Fibroblast of skin of left quadriceps (primary cell): Measurements from ENCODE around the gene DYNC2H1.

Experiments used
- DNase-seq, 2 experiments: peaks; one replicate each; pipeline ENCODE4 v3.0.0-alpha.2; 2013; ENCODE audit warnings: low read depth in 2 of 2

Gene DYNC2H1

DNA sequence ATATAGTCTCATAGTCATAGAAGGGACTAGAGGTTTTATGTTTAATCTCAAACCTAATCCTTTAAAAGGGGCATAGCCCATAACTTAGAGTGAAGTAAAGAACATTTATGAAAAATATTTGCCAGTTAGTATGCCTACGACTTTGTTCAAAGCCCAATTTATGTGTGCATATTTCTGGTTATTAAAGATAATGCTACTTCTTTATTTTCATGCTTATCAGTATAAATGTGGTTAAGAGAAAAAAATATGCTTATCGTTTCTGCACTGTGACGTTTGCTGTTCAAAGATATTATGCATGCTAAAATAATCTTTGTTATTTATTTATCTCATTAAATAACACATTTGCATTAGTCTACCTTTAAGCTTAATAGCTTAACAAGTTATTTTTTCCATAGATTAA lies 343.9 kb downstream of the DYNC2H1 start:
- no peak for DNase-seq

- no peak for DNase-seq
These were observed 344.9 kb downstream of the DYNC2H1 start for GRCh38 chr11:103453915-103454709.

GRCh38 chr11:103464420-103464819 lies 355.2 kb downstream of the DYNC2H1 start:
- no peak for DNase-seq

DNA sequence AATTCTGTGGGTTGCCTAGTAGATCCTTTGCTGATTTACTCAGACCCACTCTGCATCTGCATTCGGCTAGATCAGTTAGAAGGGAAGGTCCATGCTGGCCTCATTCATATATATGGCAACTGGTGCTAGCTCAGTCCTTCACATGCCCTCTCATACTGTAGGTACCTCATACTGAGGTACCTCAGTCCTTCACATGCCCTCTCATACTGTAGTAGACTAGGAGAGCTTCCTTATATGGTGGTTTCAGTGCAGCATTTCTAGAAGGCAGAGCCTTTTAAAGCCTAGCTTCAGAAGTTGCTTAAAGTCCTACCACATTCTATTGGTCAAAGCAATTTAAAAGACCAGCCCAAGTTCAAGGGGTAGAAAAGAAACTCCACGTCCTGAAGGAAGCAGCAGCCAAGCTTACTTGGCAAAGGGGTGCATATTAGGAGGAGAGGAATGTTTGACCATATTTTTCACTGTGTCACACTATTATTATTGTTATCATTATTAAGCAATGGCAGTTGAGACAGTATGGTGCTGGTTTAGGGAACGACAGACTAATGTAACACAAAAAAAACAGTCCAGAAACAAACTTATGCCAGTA lies 356.4 kb downstream of the DYNC2H1 start:
- no peak for DNase-seq

DNA sequence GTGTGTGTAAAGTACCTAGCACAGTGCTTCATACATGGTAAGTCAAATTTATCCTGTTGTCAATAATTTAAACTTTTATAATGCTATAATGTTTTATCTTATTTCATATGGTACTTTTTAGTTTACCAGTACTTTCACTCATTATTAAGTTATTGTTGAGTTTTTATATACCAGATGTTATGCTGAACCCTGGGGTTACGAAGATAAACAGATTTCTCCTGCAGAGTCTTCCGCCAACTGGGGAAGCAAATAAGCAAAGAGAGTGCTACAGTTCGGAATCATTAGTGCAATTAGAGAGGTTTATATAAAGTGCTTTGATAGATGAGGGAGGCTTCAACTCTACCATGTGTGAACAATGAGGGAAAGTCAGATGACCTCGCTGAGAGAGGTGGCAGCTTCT lies 362.3 kb downstream of the DYNC2H1 start:
- no peak for DNase-seq

- no peak for DNase-seq
These were observed 367.6 kb downstream of the DYNC2H1 start for GRCh38 chr11:103476874-103477273.

- no peak for DNase-seq
These were observed 371.2 kb downstream of the DYNC2H1 start for GRCh38 chr11:103480421-103480820.

- DNase-seq: no peak
These were observed 374.8 kb downstream of the DYNC2H1 start for GRCh38 chr11:103483996-103484395.

- DNase-seq: no peak
These were observed 375.3 kb downstream of the DYNC2H1 start for GRCh38 chr11:103484545-103484944.

- peak; percentile 35 to 42 for DNase-seq
These were observed 377.4 kb downstream of the DYNC2H1 start for GRCh38 chr11:103486604-103487003.

- DNase-seq: no peak
These were observed 377.9 kb downstream of the DYNC2H1 start for GRCh38 chr11:103487113-103487512.

DNA sequence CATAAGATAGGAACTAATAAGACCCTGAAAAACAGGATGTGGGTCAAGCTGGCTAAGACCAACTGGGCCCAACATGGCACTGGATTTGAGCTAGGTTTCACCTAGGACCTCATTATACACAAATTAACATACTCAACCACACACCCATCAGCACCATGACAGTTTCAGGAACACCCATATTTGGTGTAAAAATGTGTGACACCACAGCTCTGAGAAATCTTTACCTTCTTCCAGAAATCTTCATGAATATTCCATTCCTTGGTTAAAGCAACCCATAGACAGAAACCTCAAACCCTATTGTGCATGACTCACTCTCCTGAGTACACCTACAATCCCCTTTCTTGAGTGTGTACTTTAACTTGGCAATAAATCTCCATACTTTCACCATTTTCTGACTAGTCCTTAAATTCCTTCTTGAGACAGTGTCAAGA lies 378.8 kb downstream of the DYNC2H1 start:
- no peak for DNase-seq

GRCh38 chr11:103488579-103488978 lies 379.4 kb downstream of the DYNC2H1 start:
- DNase-seq: no peak

DNA sequence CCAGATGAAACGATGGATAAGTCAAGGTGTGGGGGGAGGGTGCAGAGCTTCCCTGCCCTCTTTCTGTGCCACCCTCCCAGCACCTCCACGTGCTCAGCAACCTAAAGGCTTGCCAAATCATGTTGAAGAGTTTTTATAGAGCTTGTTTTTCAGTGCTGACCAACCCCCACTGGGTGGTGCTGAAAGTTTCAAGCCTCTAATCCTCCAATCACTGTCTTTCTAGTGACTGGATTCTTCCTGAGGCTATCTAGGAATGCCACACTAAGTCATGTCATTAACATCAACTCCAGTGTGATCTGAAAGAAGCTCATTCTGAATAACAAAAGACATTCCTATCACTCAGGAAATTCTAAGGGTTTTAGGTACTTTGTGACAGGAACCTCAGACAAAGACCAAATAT lies 382.6 kb downstream of the DYNC2H1 start:
- no peak for DNase-seq

DNA sequence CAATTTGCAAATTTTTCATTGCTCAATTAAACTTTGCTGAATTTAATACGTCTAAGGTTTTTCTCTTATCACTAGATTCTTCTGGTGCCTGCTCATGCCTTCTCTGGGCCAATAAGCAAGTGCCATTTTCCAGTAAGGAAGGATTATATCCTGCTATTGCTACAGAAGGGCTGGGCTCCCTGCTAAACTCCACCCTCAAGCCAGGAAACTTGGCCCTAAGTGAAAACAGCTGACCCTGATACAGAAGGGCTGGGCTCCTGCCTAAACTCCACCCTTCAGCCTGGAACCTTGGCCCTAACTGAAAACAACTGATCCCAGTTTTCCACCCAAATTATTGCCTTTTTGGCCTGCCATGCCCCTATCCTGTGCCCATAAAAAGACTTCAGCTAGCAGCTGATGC lies 385.3 kb downstream of the DYNC2H1 start:
- DNase-seq: peak; percentile 18 to 32

DNA sequence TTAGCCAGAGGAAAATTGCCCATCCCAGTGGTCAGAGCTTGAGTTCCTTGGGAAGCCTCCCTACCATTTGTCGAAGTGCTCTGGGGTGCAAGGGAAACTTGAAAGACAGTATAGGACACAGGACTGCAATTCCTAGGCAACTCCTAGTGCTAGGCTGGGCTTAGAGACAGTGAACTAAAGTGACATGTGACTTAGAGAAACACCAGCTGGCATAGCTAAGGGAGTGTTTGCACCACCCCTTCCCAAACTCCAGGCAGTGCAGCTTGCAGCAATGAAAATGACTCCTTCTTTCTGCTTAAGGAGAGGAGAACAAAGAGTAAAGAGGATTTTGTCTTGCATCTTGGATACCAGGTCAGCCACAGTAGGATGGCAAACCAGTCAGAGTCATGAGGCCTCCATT lies 388.0 kb downstream of the DYNC2H1 start:
- DNase-seq: no peak

DNA sequence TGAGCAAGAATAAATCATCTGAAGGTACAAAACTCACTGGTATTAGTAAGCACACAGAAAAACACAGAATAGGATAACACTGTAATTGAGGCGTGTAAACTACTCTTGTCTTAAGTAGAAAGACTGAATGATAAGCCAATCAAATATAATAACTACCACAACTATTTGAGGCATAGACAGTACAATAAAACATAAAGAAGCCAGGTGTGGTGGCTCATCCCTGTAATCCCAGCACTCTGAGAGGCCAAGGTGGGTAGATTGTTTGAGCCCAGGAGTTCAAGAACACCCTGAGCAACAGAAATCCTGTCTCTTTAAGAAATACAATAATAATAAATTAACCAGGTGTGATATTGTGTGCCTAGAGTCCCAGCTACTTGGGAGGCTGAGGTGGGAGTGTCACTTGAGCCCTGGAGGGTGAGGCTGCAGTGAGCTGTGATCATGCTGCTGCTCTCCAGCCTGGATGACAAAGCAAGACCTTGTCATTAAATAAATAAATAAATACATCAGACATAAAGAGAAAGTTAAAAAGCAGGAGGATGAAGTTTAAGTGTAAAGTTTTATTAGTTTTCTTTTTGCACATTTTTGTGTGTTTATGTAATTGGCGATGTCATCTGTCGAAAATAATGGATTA lies 390.6 kb downstream of the DYNC2H1 start:
- no peak for DNase-seq

GRCh38 chr11:103515283-103515682 lies 406.1 kb downstream of the DYNC2H1 start:
- no peak for DNase-seq

GRCh38 chr11:103520792-103521191 lies 411.6 kb downstream of the DYNC2H1 start:
- no peak for DNase-seq

DNA sequence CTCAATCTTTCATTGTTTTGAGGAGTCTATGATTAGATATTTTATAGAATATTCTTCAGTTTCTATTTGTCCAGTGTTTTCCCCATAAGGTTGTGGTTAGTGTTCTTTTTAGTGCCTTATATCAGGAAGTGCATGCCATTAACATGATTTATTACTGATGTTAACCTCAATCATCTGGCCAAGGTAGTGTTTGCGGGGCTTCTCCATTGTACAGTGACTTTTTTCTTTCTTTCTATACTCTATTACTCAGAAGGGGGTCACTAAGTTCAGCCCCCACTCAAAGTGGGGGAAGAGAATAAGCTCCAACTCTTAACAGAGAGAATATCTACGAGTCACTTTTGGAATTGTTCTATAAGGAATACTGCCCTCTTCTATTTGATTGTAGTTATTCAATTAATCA lies 415.8 kb downstream of the DYNC2H1 start:
- DNase-seq: peak; percentile 75 to 79

GRCh38 chr11:103528046-103528445 lies 418.8 kb downstream of the DYNC2H1 start:
- no peak for DNase-seq

DNA sequence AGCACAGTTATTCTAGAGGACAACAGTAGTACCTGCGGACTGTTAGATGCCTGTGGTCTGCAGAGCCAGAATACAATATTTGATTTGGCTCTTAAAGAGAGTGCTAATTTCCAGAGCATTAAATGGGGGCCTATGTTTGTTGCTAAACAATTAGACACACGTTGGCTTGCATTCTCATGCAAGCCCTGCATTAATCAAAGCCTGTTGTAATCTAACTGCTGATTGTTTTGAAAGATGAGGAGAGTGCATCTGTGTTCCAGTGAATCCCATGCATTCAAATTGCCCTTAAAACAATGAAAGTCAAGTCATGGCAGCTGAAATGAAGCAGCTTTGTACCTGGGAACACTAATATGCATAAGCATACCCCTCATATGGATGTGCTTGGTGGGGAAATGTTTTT lies 419.4 kb downstream of the DYNC2H1 start:
- DNase-seq: peak; percentile 35 to 36

- DNase-seq: peak; percentile 77 to 81
These were observed 420.0 kb downstream of the DYNC2H1 start for GRCh38 chr11:103529181-103529684.
